Mammary epithelial cell (primary cell): Measurements from ENCODE around the gene FNBP1.

Experiments
- EZH2 ChIP-seq: IDR thresholded peaks from 2 replicates; pipeline ENCODE4 v1.6.1; 2012; ENCODE audit warnings: low read length, inconsistent platforms, borderline replicate concordance
- TF ChIP-seq, protein P1 (sequence below), 2 donors: IDR thresholded peaks in 1 of 2; conservative IDR thresholded peaks in 1 of 2; 2 replicates each; pipeline ENCODE4 v1.5.1; 2011 to 2012; ENCODE audit warnings: inconsistent platforms in 2 of 2, low read length in 2 of 2, mild to moderate bottlenecking in 2 of 2, control low read depth in 1 of 2, low read depth in 1 of 2; ENCODE audit not compliant: insufficient read depth in 1 of 2; ENCODE audit errors: extremely low read depth in 1 of 2

DNA sequence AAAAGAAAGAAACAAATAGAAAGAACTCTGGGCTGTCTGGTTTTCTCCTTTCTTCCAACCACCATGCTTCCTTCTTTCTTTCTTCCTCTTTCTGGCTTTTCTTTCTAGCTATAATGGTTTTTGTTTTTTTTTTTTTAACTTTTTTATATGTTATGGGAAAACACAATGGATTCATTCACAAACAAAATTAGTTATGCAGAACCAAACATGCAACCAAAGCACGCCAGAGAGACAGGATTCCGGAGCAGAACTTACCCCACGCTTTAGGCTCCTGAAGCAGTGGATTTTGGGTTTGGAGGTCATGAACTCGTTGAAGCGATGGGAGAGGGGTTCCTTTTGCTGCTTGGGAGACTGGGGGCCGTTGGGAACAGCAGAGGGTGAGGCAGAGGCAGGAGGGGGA lies 119.4 kb downstream of the FNBP1 start:
- TF ChIP-seq, protein P1, sequence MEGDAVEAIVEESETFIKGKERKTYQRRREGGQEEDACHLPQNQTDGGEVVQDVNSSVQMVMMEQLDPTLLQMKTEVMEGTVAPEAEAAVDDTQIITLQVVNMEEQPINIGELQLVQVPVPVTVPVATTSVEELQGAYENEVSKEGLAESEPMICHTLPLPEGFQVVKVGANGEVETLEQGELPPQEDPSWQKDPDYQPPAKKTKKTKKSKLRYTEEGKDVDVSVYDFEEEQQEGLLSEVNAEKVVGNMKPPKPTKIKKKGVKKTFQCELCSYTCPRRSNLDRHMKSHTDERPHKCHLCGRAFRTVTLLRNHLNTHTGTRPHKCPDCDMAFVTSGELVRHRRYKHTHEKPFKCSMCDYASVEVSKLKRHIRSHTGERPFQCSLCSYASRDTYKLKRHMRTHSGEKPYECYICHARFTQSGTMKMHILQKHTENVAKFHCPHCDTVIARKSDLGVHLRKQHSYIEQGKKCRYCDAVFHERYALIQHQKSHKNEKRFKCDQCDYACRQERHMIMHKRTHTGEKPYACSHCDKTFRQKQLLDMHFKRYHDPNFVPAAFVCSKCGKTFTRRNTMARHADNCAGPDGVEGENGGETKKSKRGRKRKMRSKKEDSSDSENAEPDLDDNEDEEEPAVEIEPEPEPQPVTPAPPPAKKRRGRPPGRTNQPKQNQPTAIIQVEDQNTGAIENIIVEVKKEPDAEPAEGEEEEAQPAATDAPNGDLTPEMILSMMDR (conservative IDR thresholded peaks at IDR 0.05 in 1 of 2, IDR thresholded peaks at IDR 0.05 in 1 of 2; ENCODE audit: extremely low read depth in 1 of 2, insufficient read depth in 1 of 2, low read depth in 1 of 2, low read length in 2 of 2) = no peak
- no peak for TF ChIP-seq EZH2
